Ishikawa (cell line): ENCODE measurements around the gene P4HA1.

ENCODE experiments used
- CEBPB ChIP-seq: IDR thresholded peaks from 2 replicates; pipeline ENCODE4 v1.6.1; 2012
- CREB1 ChIP-seq: IDR thresholded peaks from 2 replicates; pipeline ENCODE4 v1.6.1; 2012; ENCODE audit warnings: low read depth
- EGR1 ChIP-seq: IDR thresholded peaks from 2 replicates; pipeline ENCODE4 v1.6.1; 2012
- EP300 ChIP-seq: IDR thresholded peaks from 2 replicates; pipeline ENCODE4 v1.6.1; 2012; ENCODE audit warnings: borderline replicate concordance
- FOXM1 ChIP-seq: IDR thresholded peaks from 2 replicates; pipeline ENCODE4 v1.6.1; 2012; ENCODE audit warnings: low read depth, borderline replicate concordance
- NFIC ChIP-seq: IDR thresholded peaks from 2 replicates; pipeline ENCODE4 v1.6.1; 2012
- RAD21 ChIP-seq: IDR thresholded peaks from 2 replicates; pipeline ENCODE4 v1.6.1; 2012; ENCODE audit warnings: low read depth
- TAF1 ChIP-seq: IDR thresholded peaks from 2 replicates; pipeline ENCODE4 v1.6.1; 2012; ENCODE audit warnings: low read depth, mild to moderate bottlenecking
- TCF12 ChIP-seq: IDR thresholded peaks from 2 replicates; pipeline ENCODE4 v1.6.1; 2012; ENCODE audit warnings: low read depth
- TEAD4 ChIP-seq: IDR thresholded peaks from 2 replicates; pipeline ENCODE4 v1.6.1; 2012
- YY1 ChIP-seq: IDR thresholded peaks from 2 replicates; pipeline ENCODE4 v1.6.1; 2012; ENCODE audit warnings: low read depth
- ZBTB7A ChIP-seq: IDR thresholded peaks from 2 replicates; pipeline ENCODE4 v1.6.1; 2012; ENCODE audit warnings: low read depth
- TF ChIP-seq, protein P1 (sequence below): IDR thresholded peaks from 2 replicates; pipeline ENCODE4 v1.6.1; 2012
- TF ChIP-seq, protein P2 (sequence below): IDR thresholded peaks from 2 replicates; pipeline ENCODE4 v1.6.1; 2012; ENCODE audit warnings: low read depth, mild to moderate bottlenecking
- TF ChIP-seq, protein P3 (sequence below): IDR thresholded peaks from 2 replicates; pipeline ENCODE4 v1.6.1; 2012

Gene P4HA1

GRCh38 chr10:73136627-73137026 is 40.0 kb upstream of the P4HA1 start:
- TF ChIP-seq CREB1 (no peak), TAF1 (no peak), RAD21 (no peak), ZBTB7A (no peak), FOXM1 (no peak), EGR1 (no peak), EP300 (no peak), TCF12 (no peak), YY1 (no peak), NFIC (no peak), CEBPB (no peak), TEAD4 (no peak)
- TF ChIP-seq, protein P1, sequence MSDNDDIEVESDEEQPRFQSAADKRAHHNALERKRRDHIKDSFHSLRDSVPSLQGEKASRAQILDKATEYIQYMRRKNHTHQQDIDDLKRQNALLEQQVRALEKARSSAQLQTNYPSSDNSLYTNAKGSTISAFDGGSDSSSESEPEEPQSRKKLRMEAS = no peak
- TF ChIP-seq, protein P2, sequence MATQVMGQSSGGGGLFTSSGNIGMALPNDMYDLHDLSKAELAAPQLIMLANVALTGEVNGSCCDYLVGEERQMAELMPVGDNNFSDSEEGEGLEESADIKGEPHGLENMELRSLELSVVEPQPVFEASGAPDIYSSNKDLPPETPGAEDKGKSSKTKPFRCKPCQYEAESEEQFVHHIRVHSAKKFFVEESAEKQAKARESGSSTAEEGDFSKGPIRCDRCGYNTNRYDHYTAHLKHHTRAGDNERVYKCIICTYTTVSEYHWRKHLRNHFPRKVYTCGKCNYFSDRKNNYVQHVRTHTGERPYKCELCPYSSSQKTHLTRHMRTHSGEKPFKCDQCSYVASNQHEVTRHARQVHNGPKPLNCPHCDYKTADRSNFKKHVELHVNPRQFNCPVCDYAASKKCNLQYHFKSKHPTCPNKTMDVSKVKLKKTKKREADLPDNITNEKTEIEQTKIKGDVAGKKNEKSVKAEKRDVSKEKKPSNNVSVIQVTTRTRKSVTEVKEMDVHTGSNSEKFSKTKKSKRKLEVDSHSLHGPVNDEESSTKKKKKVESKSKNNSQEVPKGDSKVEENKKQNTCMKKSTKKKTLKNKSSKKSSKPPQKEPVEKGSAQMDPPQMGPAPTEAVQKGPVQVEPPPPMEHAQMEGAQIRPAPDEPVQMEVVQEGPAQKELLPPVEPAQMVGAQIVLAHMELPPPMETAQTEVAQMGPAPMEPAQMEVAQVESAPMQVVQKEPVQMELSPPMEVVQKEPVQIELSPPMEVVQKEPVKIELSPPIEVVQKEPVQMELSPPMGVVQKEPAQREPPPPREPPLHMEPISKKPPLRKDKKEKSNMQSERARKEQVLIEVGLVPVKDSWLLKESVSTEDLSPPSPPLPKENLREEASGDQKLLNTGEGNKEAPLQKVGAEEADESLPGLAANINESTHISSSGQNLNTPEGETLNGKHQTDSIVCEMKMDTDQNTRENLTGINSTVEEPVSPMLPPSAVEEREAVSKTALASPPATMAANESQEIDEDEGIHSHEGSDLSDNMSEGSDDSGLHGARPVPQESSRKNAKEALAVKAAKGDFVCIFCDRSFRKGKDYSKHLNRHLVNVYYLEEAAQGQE = no peak
- TF ChIP-seq, protein P3, sequence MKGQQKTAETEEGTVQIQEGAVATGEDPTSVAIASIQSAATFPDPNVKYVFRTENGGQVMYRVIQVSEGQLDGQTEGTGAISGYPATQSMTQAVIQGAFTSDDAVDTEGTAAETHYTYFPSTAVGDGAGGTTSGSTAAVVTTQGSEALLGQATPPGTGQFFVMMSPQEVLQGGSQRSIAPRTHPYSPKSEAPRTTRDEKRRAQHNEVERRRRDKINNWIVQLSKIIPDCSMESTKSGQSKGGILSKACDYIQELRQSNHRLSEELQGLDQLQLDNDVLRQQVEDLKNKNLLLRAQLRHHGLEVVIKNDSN = no peak

DNA sequence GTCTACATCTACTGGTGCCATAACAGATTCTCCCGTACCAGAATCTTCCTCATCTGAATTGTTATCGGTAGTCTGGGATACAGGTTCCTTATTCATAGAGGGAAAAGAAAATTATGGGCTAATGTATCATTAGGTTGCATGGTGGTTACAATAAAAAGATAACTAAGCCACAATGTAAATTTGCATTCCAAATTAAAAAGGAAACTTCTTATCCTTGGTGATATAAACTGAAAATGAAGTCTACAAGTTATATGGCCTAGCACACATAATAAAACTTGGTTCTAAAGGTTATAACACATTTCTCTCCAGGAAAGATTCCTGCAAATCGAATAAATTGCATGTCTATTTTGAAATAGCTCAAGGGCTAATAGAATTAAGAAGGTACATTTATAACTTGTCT is 38.1 kb upstream of the P4HA1 start:
- TF ChIP-seq ZBTB7A (no peak), TEAD4 (no peak), FOXM1 (no peak), TAF1 (no peak), EGR1 (no peak), EP300 (no peak), CREB1 (no peak), TCF12 (no peak), RAD21 (no peak), NFIC (no peak), CEBPB (no peak), YY1 (no peak)
- TF ChIP-seq, protein P3 = no peak
- TF ChIP-seq, protein P1 = no peak
- TF ChIP-seq, protein P2 = no peak

- TF ChIP-seq EP300 (no peak), CEBPB (no peak), NFIC (no peak), RAD21 (no peak), TCF12 (no peak), CREB1 (no peak), YY1 (no peak)
- TF ChIP-seq, protein P2 = no peak
Observed at GRCh38 chr10:73131913-73132686, 35.4 kb upstream of the P4HA1 start.

GRCh38 chr10:73131301-73131700 is 34.6 kb upstream of the P4HA1 start:
- TF ChIP-seq TCF12 = no peak
- TF ChIP-seq EGR1 = no peak
- TF ChIP-seq EP300 = no peak
